H9 (cell line): Measurements from ENCODE around the gene DNAH1. TPM values are rescaled to one million over a fixed set of nuclear protein-coding genes. Genes with fewer than 3 reads are reported as not detected.

Experiments
- DNase-seq: peaks from one replicate; pipeline ENCODE4 v3.0.0-alpha.2; 2017
- H2AFZ ChIP-seq: one replicate; pipeline ENCODE4 v1.6.1; 2013; ENCODE audit warnings: mild to moderate bottlenecking, low read length, control low read depth, moderate library complexity
- H2AK5ac ChIP-seq: 2 replicates; pipeline ENCODE4 v1.6.1; 2013; ENCODE audit warnings: low read length, control low read depth, mixed read lengths; ENCODE audit not compliant: insufficient read length
- H2BK120ac ChIP-seq: one replicate; pipeline ENCODE4 v1.6.1; 2013; ENCODE audit warnings: low read depth, mild to moderate bottlenecking, low read length, control low read depth, inconsistent platforms; ENCODE audit not compliant: poor library complexity, severe bottlenecking
- H2BK12ac ChIP-seq: 2 replicates; pipeline ENCODE4 v1.6.1; 2013; ENCODE audit warnings: low read length, control low read depth, mixed read lengths, low read depth; ENCODE audit not compliant: insufficient read length
- H2BK15ac ChIP-seq: 2 replicates; pipeline ENCODE4 v1.6.1; 2013; ENCODE audit warnings: low read depth, low read length, control low read depth
- H2BK20ac ChIP-seq: one replicate; pipeline ENCODE4 v1.6.1; 2013; ENCODE audit warnings: low read depth, mild to moderate bottlenecking, low read length, control low read depth, inconsistent platforms; ENCODE audit not compliant: poor library complexity, severe bottlenecking
- H2BK5ac ChIP-seq: 2 replicates; pipeline ENCODE4 v1.6.1; 2013; ENCODE audit warnings: low read length, control low read depth, mixed read lengths; ENCODE audit not compliant: insufficient read length
- H3K14ac ChIP-seq: 2 replicates; pipeline ENCODE4 v1.6.1; 2013; ENCODE audit warnings: low read length, control low read depth; ENCODE audit not compliant: insufficient read depth
- H3K18ac ChIP-seq: 2 replicates; pipeline ENCODE4 v1.6.1; 2013; ENCODE audit warnings: low read depth, mild to moderate bottlenecking, mixed read lengths, low read length, control low read depth; ENCODE audit not compliant: insufficient read length
- H3K23ac ChIP-seq: 2 replicates; pipeline ENCODE4 v1.6.1; 2013; ENCODE audit warnings: low read length, control low read depth, mixed read lengths, low read depth; ENCODE audit not compliant: insufficient read length
- H3K23me2 ChIP-seq: 2 replicates; pipeline ENCODE4 v1.6.1; 2013; ENCODE audit warnings: low read depth, mild to moderate bottlenecking, mixed read lengths, low read length, control low read depth; ENCODE audit not compliant: insufficient read length, poor library complexity, severe bottlenecking
- H3K27ac ChIP-seq: 2 replicates; pipeline ENCODE4 v1.5.1; 2013; ENCODE audit warnings: low read length, control low read depth, mixed read lengths, low read depth; ENCODE audit not compliant: insufficient read length
- H3K27me3 ChIP-seq: 2 replicates; pipeline ENCODE4 v1.6.1; 2013; ENCODE audit warnings: low read length, control low read depth, inconsistent platforms; ENCODE audit not compliant: insufficient read depth
- H3K4ac ChIP-seq: 2 replicates; pipeline ENCODE4 v1.6.1; 2013; ENCODE audit warnings: low read depth, mild to moderate bottlenecking, control low read depth, inconsistent platforms, low read length, moderate library complexity
- H3K4me1 ChIP-seq: 2 replicates; pipeline ENCODE4 v1.6.1; 2013; ENCODE audit warnings: low read length, control low read depth, inconsistent platforms; ENCODE audit not compliant: insufficient read depth
- H3K4me2 ChIP-seq: 2 replicates; pipeline ENCODE4 v1.6.1; 2013; ENCODE audit warnings: low read length, control low read depth, mixed read lengths; ENCODE audit not compliant: insufficient read length, insufficient read depth
- H3K56ac ChIP-seq: 2 replicates; pipeline ENCODE4 v1.6.1; 2013; ENCODE audit warnings: low read depth, mild to moderate bottlenecking, mixed read lengths, low read length, control low read depth; ENCODE audit not compliant: insufficient read length
- H3K79me1 ChIP-seq: 2 replicates; pipeline ENCODE4 v1.6.1; 2013; ENCODE audit warnings: low read depth, mild to moderate bottlenecking, moderate library complexity, low read length, control low read depth, inconsistent platforms; ENCODE audit not compliant: insufficient read depth, poor library complexity, severe bottlenecking
- H3K79me2 ChIP-seq: 2 replicates; pipeline ENCODE4 v1.6.1; 2013; ENCODE audit warnings: low read length, control low read depth, inconsistent platforms; ENCODE audit not compliant: insufficient read depth
- H3K9ac ChIP-seq: 2 replicates; pipeline ENCODE4 v1.6.1; 2013; ENCODE audit warnings: low read length, control low read depth, mixed read lengths; ENCODE audit not compliant: insufficient read length; ENCODE audit errors: extremely low read depth
- H3K9me3 ChIP-seq: one replicate; pipeline ENCODE4 v1.6.1; 2013; ENCODE audit warnings: low read depth, low read length, inconsistent platforms; ENCODE audit not compliant: control insufficient read depth
- H3T11ph ChIP-seq: one replicate; pipeline ENCODE4 v1.6.1; 2013; ENCODE audit warnings: mild to moderate bottlenecking, low read length, control low read depth, inconsistent platforms
- H4K20me1 ChIP-seq: one replicate; pipeline ENCODE4 v1.6.1; 2013; ENCODE audit not compliant: control insufficient read depth, insufficient read length, insufficient read depth
- H4K5ac ChIP-seq: 2 replicates; pipeline ENCODE4 v1.6.1; 2013; ENCODE audit warnings: low read depth, mild to moderate bottlenecking, mixed read lengths, low read length, control low read depth; ENCODE audit not compliant: insufficient read length
- H4K8ac ChIP-seq: replicated peaks from 2 replicates; pipeline ENCODE4 v1.6.1; 2013; ENCODE audit warnings: low read length, control low read depth, mixed read lengths, low read depth; ENCODE audit not compliant: insufficient read length
- H4K91ac ChIP-seq: 2 replicates; pipeline ENCODE4 v1.6.1; 2013; ENCODE audit warnings: low read depth, mild to moderate bottlenecking, moderate library complexity, mixed read lengths, low read length, control low read depth; ENCODE audit not compliant: insufficient read length
- H3K27ac Mint-ChIP-seq, 3 experiments: 2 replicates in 2 of 3; 3 replicates in 1 of 3; pipeline ENCODE4 v1.8.0; 2020 to 2021; ENCODE audit warnings: mixed read lengths in 3 of 3, mild to moderate bottlenecking in 1 of 3, moderate library complexity in 1 of 3
- H3K27me3 Mint-ChIP-seq: 2 replicates; pipeline ENCODE4 v1.8.0; 2021; ENCODE audit warnings: low read depth, mild to moderate bottlenecking, moderate library complexity, mixed read lengths
- H3K36me3 Mint-ChIP-seq, 3 experiments: 2 replicates in 2 of 3; 3 replicates in 1 of 3; pipeline ENCODE4 v1.8.0; 2020 to 2021; ENCODE audit warnings: low read depth in 3 of 3, mixed read lengths in 3 of 3; ENCODE audit not compliant: insufficient read depth in 1 of 3
- H3K4me1 Mint-ChIP-seq, 2 experiments: 2 replicates each; pipeline ENCODE4 v1.8.0; 2020; ENCODE audit warnings: mixed read lengths in 2 of 2
- H3K4me3 Mint-ChIP-seq, 2 experiments: 2 replicates in 1 of 2; 3 replicates in 1 of 2; pipeline ENCODE4 v1.8.0; 2020 to 2021; ENCODE audit warnings: mild to moderate bottlenecking in 2 of 2, mixed read lengths in 2 of 2, moderate library complexity in 1 of 2
- H3K9me3 Mint-ChIP-seq, 2 experiments: 2 replicates in 1 of 2; 3 replicates in 1 of 2; pipeline ENCODE4 v1.8.0; 2020; ENCODE audit warnings: mild to moderate bottlenecking in 2 of 2, mixed read lengths in 2 of 2, moderate library complexity in 1 of 2
- WGBS: extraction: QIAGEN DNeasy Blood & Tissue Kit; methylation state at CpG from one replicate; pipeline ENCODE4 v1.1.7; 2013; ENCODE audit warnings: missing lambda C conversion rate, low lambda C conversion rate, mixed read lengths; ENCODE audit not compliant: insufficient read length; ENCODE audit errors: extremely low coverage; 5-methylcytosine and 5-hydroxymethylcytosine counted together
- total RNA-seq: library from RNA; stranded (reverse); gene quantifications from 2 replicates; pipeline ENCODE4 v1.2.1, GENCODE V29; 2021
- TF ChIP-seq, protein P1 (sequence below): fragments of 200-600 bp; sonication (generic); conservative IDR thresholded peaks from 3 replicates; pipeline ENCODE4 v1.8.0; 2021; ENCODE audit warnings: antibody characterized with exemption, mild to moderate bottlenecking

The DNAH1 gene
- total RNA-seq, 1 experiment from 2014 or later: 2.0 TPM

DNA sequence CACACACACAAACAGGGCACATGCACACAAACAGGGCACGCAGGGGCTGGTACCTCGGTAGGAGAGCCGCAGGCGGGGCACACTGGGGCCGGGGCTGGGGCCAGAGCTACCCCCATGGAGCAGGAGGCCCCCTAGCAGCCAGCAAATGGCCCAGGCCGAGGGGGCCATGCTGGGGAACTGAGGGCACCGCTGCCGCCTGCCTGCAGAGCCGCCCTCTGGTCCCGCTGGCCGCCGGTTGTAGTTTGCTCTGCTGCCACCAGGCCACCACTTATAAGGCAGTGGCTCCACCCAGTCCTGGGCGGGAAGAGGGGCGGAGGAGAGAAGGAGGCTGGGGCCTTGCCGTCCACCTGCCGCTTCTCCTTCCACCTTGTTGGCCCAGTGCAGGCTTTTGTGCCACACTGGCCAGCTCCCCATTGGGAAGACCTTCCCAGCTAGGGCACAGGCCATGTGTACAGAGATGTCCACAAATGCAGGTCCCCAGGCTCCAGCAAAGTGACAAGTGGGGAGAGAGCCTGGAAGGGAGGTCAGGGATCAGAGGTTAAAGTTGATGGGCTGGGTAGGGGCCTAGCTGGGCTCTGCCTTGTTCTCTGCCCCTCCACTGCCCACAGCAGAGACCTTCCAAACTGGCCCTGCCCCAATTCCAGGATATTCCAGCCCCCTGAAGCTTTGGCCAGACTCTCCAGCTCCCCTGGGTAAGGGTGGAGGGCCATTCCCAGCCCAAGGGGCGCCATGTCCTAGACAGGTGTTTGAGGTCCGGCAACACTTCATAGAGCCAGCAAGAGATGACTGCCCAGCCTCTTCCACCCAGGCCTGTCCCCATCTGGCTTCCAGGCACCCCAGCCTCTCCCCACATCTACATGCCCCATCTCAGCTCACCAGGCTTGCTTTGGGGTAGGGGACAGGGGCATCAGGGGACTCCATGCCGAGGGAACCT, 129.0 kb downstream of the DNAH1 start, which contains the start of gene SEMA3G:
Gene SEMA3G (minus strand): TSS at position 244 of the 934 bp plus-strand sequence. CDS start 76 bp downstream, at position 168.
- DNase-seq: peak; percentile 90
- H4K8ac ChIP-seq: no peak within 1 kb of the TSS
- H2BK20ac ChIP-seq: no peak within 1 kb of the TSS
- H3K27ac ChIP-seq: no peak within 1 kb of the TSS
- H4K5ac ChIP-seq: peak within 1 kb of the TSS; percentile 33
- no peak within 1 kb of the TSS for H3T11ph ChIP-seq
- no peak within 1 kb of the TSS for H2AFZ ChIP-seq
- H3K79me1 ChIP-seq: no peaks in the 10 kb centered on the region
- Mint-ChIP-seq H3K36me3 (no peaks in the 10 kb centered on the region; a peak in 1 of 7 replicates), H3K27me3 (peaks cover 6% of the 10 kb centered on the region), H3K9me3 (no peaks in the 10 kb centered on the region), H3K4me1 (peaks cover 16 to 21% of the 10 kb centered on the region in 2 experiments), H3K27ac (no peak within 1 kb of the TSS; a peak in 1 of 7 replicates), H3K4me3 (peak within 1 kb of the TSS; percentile 21 to 67)
- peak within 1 kb of the TSS; percentile 43 for H3K18ac ChIP-seq
- no peak within 1 kb of the TSS for H2BK120ac ChIP-seq
- no peak within 1 kb of the TSS for H3K9ac ChIP-seq
- H2BK15ac ChIP-seq: no peak within 1 kb of the TSS
- H3K79me2 ChIP-seq: no peaks in the 10 kb centered on the region
- H3K23ac ChIP-seq: no peak within 1 kb of the TSS
- no peak within 1 kb of the TSS for H3K56ac ChIP-seq
- H2BK5ac ChIP-seq: no peak within 1 kb of the TSS
- H2BK12ac ChIP-seq: no peak within 1 kb of the TSS
- no peaks in the 10 kb centered on the region for H3K23me2 ChIP-seq
- TF ChIP-seq, protein P1, sequence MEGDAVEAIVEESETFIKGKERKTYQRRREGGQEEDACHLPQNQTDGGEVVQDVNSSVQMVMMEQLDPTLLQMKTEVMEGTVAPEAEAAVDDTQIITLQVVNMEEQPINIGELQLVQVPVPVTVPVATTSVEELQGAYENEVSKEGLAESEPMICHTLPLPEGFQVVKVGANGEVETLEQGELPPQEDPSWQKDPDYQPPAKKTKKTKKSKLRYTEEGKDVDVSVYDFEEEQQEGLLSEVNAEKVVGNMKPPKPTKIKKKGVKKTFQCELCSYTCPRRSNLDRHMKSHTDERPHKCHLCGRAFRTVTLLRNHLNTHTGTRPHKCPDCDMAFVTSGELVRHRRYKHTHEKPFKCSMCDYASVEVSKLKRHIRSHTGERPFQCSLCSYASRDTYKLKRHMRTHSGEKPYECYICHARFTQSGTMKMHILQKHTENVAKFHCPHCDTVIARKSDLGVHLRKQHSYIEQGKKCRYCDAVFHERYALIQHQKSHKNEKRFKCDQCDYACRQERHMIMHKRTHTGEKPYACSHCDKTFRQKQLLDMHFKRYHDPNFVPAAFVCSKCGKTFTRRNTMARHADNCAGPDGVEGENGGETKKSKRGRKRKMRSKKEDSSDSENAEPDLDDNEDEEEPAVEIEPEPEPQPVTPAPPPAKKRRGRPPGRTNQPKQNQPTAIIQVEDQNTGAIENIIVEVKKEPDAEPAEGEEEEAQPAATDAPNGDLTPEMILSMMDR: peak; percentile 68
- H3K4me2 ChIP-seq: no peak within 1 kb of the TSS
- H3K4ac ChIP-seq: no peak within 1 kb of the TSS
- no peaks in the 10 kb centered on the region; the same call in 1 of the 2 replicates for H3K4me1 ChIP-seq
- H4K20me1 ChIP-seq: no peaks in the 10 kb centered on the region
- no CpG with 5 or more reads among the region's 19 CpGs for WGBS
- H3K14ac ChIP-seq: no peak within 1 kb of the TSS
- no peaks in the 10 kb centered on the region for H3K27me3 ChIP-seq
- H3K9me3 ChIP-seq: no peaks in the 10 kb centered on the region
- H4K91ac ChIP-seq: no peak within 1 kb of the TSS
- H2AK5ac ChIP-seq: no peak within 1 kb of the TSS
